Prostate gland (tissue), 2 donors: ENCODE measurements around the gene SOAT1. TPM values are rescaled to one million over a fixed set of nuclear protein-coding genes. Genes with fewer than 3 reads are reported as not detected.
"Not testable (repeated sequence)": the region's sequence is repeated elsewhere in the genome, so short reads cannot be mapped to it uniquely, and the experiment has no call there.

ENCODE experiments used
- DNase-seq: peaks from one replicate; pipeline ENCODE4 v3.0.0-alpha.2; 2019; ENCODE audit warnings: low spot score
- H3K27ac ChIP-seq, 2 donors: fragments of 200-600 bp; sonication (generic); 2 replicates each; pipeline ENCODE4 v1.5.1; 2017 to 2019
- H3K27me3 ChIP-seq: fragments of 200-600 bp; sonication (generic); replicated peaks from 2 replicates; pipeline ENCODE4 v1.5.1; 2019; ENCODE audit not compliant: insufficient read depth
- H3K36me3 ChIP-seq, 2 donors: fragments of 200-600 bp; sonication (generic); 1 replicate in 1 of 2; 2 replicates in 1 of 2; pipeline versions ENCODE4 v1.5.1 to v1.8.1; 2017 to 2019
- H3K4me1 ChIP-seq: fragments of 200-600 bp; sonication (generic); replicated peaks from 2 replicates; pipeline ENCODE4 v1.5.1; 2019
- H3K4me3 ChIP-seq, 2 donors: fragments of 200-600 bp; sonication (generic); 2 replicates each; pipeline ENCODE4 v1.5.1; 2017 to 2019
- H3K9me3 ChIP-seq: fragments of 200-600 bp; sonication (generic); 2 replicates; pipeline ENCODE4 v1.5.1; 2017
- POLR2A ChIP-seq: fragments of 450-650 bp; IDR thresholded peaks from one replicate; pipeline ENCODE4 v1.6.1; 2016; ENCODE audit warnings: antibody characterized with exemption, mild to moderate bottlenecking
- POLR2AphosphoS5 ChIP-seq: sonication (generic); formaldehyde crosslinking; IDR thresholded peaks from one replicate; pipeline ENCODE4 v1.6.1; 2017; ENCODE audit warnings: antibody characterized with exemption
- WGBS: methylation state at CpG from one replicate; pipeline ENCODE4 v1.1.5; 2018; 5-methylcytosine and 5-hydroxymethylcytosine counted together
- intact Hi-C: fragments of 100-400 bp; cut with DNase I; formaldehyde crosslinking; loops from one replicate; pipeline ENCODE4 v1.14.2; 2022
- total RNA-seq, 2 donors: library from RNA; depleted of rRNA; stranded (reverse); fragments of >200 nt; gene quantifications; one replicate each; pipeline ENCODE4 v1.1.0, GENCODE V29; 2016
- TF ChIP-seq, protein P1 (sequence below), 4 experiments: fragments of 200-600 bp in 2 of 4; fragments of 450-650 bp in 2 of 4; sonication (generic) in 2 of 4; IDR thresholded peaks; 1 replicate in 3 of 4; 2 replicates in 1 of 4; pipeline ENCODE4 v1.5.1; 2016 to 2019; ENCODE audit warnings: antibody characterized with exemption in 4 of 4, mild to moderate bottlenecking in 2 of 4, moderate library complexity in 2 of 4

SOAT1 gene
- total RNA-seq, 2 donors from 2014 or later: 30.9 to 47.2 TPM

DNA sequence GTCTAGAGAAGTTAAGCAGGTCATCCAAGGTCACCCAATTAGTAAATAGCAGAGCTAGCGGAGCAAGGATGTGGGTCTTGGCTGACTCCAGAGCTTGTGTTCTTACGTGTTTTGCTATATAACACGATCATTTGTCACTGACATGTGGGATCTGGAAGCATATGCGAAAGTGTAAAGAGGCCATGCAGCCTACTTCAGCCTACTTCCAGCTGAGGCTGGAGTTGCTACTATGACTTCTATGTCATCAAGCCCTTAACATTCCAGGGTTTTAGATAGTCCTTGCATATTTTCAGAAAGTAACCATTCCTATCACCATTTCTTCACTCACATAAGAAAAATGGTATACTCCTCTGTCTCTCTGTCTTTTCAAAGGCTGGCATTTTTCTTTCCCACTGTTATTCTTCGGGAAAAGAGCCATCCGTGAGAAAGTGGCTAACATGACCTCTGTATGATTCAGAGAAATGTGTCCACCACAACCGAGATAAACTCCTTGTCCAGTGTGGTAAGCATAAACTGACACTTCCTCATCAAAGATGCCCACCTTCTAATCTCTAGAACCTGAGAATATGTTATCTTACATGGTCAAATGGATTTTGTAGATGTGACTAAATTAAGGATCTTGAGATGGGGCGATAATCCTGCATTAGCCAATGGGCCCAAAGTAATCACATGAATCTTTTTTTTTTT lies 40.2 kb upstream of the SOAT1 start:
- WGBS: 62% methylated on average over 8 of the region's 8 CpGs
- intact Hi-C loops: no loop called here

GRCh38 chr1:179262183-179262582 lies 31.4 kb upstream of the SOAT1 start:
- H3K4me3 ChIP-seq: no peak overlapping the region
- TF ChIP-seq POLR2AphosphoS5 (no peak), POLR2A (no peak)
- TF ChIP-seq, protein P1, sequence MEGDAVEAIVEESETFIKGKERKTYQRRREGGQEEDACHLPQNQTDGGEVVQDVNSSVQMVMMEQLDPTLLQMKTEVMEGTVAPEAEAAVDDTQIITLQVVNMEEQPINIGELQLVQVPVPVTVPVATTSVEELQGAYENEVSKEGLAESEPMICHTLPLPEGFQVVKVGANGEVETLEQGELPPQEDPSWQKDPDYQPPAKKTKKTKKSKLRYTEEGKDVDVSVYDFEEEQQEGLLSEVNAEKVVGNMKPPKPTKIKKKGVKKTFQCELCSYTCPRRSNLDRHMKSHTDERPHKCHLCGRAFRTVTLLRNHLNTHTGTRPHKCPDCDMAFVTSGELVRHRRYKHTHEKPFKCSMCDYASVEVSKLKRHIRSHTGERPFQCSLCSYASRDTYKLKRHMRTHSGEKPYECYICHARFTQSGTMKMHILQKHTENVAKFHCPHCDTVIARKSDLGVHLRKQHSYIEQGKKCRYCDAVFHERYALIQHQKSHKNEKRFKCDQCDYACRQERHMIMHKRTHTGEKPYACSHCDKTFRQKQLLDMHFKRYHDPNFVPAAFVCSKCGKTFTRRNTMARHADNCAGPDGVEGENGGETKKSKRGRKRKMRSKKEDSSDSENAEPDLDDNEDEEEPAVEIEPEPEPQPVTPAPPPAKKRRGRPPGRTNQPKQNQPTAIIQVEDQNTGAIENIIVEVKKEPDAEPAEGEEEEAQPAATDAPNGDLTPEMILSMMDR (IDR thresholded peaks at IDR 0.05): no peak
- intact Hi-C loops: no loop called here
- no peak for DNase-seq
- no peak overlapping the region for H3K27ac ChIP-seq
- no peaks in the 10 kb centered on the region for H3K27me3 ChIP-seq
- no peaks in the 10 kb centered on the region for H3K36me3 ChIP-seq
- 87% methylated on average over 1 of the region's 1 CpG for WGBS
- no peaks in the 10 kb centered on the region for H3K9me3 ChIP-seq
- no peaks in the 10 kb centered on the region for H3K4me1 ChIP-seq

More for the DNA sequence above, 40.2 kb upstream of the SOAT1 start:
- no peak overlapping the region for H3K4me3 ChIP-seq
- H3K27me3 ChIP-seq: no peaks in the 10 kb centered on the region
- TF ChIP-seq POLR2A: no peak
- no peak for DNase-seq
- H3K4me1 ChIP-seq: no peaks in the 10 kb centered on the region
- H3K9me3 ChIP-seq: no peaks in the 10 kb centered on the region
- no peaks in the 10 kb centered on the region for H3K36me3 ChIP-seq
- H3K27ac ChIP-seq: no peak overlapping the region

DNA sequence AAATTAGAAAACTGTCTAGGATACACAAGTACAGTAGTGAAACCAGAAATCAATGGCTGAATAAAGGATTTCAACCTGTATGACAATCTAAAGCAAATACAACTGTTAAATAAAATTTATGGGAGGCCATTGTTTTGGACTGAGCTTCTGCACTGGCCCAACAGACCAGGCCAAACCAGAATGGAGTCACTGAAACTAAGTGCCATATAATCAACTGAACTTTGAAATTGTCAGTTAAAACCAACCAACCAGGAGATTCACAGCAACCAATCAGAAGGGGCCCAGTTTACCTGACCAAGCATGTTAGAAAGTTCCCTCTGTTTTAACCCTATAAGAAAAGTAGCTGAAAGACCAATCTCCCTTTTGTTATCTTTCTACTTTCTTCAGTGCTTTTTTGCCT lies 30.5 kb upstream of the SOAT1 start:
- TF ChIP-seq POLR2A (no peak), POLR2AphosphoS5 (no peak)
- TF ChIP-seq, protein P1 (IDR thresholded peaks at IDR 0.05): no peak
- no peak overlapping the region for H3K4me3 ChIP-seq
- H3K27ac ChIP-seq: peak overlapping the region in 1 of 2 donors; percentile 5
- H3K27me3 ChIP-seq: no peaks in the 10 kb centered on the region
- H3K9me3 ChIP-seq: no peaks in the 10 kb centered on the region
- DNase-seq: no peak
- intact Hi-C loops: no loop called here
- H3K4me1 ChIP-seq: no peaks in the 10 kb centered on the region
- H3K36me3 ChIP-seq: no peaks in the 10 kb centered on the region

DNA sequence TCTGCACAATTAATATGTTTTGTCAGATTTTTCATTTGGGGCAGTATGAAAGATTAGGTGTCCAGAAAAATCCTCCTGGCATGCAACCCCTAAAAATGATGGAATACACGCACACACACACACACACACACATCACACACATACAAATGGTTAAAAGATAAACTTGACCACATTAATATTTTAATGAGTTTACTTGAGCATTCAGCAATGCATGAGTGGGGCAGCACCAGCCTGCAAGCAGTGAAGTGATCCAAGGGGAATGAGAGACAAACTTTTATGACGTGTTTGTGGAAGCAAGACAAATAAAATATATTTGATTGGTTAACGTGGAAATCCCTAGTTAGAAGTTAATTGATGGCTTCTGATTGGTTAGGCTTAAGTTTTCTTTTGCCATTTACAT lies 29.1 kb upstream of the SOAT1 start:
- TF ChIP-seq POLR2A (no peak), POLR2AphosphoS5 (peak; percentile 26)
- TF ChIP-seq, protein P1 (IDR thresholded peaks at IDR 0.05): peak in 1 of 4 experiments; percentile 2
- intact Hi-C loops: no loop called here
- no peaks in the 10 kb centered on the region for H3K9me3 ChIP-seq
- H3K4me3 ChIP-seq: no peak overlapping the region
- no peaks in the 10 kb centered on the region for H3K27me3 ChIP-seq
- no peak overlapping the region for H3K27ac ChIP-seq
- H3K36me3 ChIP-seq: no peaks in the 10 kb centered on the region
- WGBS: 53% methylated on average over 3 of the region's 3 CpGs
- no peak for DNase-seq
- no peaks in the 10 kb centered on the region for H3K4me1 ChIP-seq

DNA sequence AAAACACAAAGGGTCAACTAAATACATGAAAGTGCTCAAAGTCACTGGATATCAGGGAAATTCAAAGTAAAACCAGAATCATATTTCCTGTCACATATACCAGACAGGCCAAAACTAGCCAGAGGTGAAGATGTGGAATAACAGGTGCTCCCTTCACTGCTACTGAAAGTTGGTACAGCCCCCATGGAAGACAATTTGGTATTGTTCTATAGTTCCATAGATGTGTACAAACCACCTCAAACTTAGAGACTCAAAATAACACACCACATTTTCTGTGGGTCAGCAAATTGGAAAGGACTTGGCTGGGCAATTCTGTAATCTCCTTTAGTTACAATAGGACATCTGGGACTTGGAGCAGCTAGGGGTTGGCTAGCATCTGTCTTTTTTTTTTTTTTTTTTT lies 24.5 kb upstream of the SOAT1 start:
- intact Hi-C loops: no loop called here
- Histone ChIP-seq H3K27me3 (no peaks in the 10 kb centered on the region), H3K27ac (no peak overlapping the region), H3K36me3 (no peaks in the 10 kb centered on the region), H3K9me3 (no peaks in the 10 kb centered on the region), H3K4me3 (no peak overlapping the region), H3K4me1 (no peaks in the 10 kb centered on the region)
- no peak for TF ChIP-seq POLR2AphosphoS5
- no peak for TF ChIP-seq POLR2A
- TF ChIP-seq, protein P1 (IDR thresholded peaks at IDR 0.05): no peak
- no peak for DNase-seq

DNA sequence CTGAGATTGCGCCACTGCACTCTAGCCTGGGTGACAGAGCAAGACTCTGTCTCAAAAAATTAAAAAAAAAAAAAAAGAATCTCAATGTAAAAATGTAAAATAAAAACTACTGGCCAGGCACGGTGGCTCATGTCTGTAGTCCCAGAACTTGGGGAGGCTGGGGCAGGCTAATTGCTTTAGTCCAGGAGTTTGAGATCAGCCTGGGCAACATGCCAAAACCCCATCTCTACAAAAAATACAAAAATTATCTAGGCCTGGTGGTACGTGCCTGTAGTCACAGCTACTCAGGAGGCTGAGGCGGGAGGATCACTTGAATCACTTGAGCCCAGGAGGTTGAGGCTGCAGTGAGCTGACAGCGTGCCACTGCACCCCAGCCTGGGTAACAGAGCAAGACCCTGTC lies 19.2 kb upstream of the SOAT1 start:
- H3K4me3 ChIP-seq, H3K27ac ChIP-seq, H3K9me3 ChIP-seq, DNase-seq, H3K4me1 ChIP-seq, H3K36me3 ChIP-seq, intact Hi-C loops, H3K27me3 ChIP-seq: not testable (repeated sequence)
- 95% methylated on average over 5 of the region's 5 CpGs for WGBS
